COLO668 (cell line): ENCODE results near the gene ZG16.
"Not testable (repeated sequence)": the region's sequence is repeated elsewhere in the genome, so short reads cannot be mapped to it uniquely, and the experiment has no call there.

Experiments
- DNase-seq: peaks from one replicate; lab custom pipeline; 2025; ENCODE audit not compliant: unreplicated experiment; lab: John Stamatoyannopoulos, UW

Gene ZG16

GRCh38 chr16:29747947-29748759 lies 29.9 kb upstream of the ZG16 start:
- DNase-seq, result no peak

- DNase-seq, result not testable (repeated sequence)
These were observed 29.3 kb upstream of the ZG16 start for GRCh38 chr16:29748760-29749149.

GRCh38 chr16:29753516-29753915 lies 24.5 kb upstream of the ZG16 start:
- no peak for DNase-seq

GRCh38 chr16:29756654-29757053 lies 21.4 kb upstream of the ZG16 start:
- no peak for DNase-seq

GRCh38 chr16:29757086-29757485 lies 21.0 kb upstream of the ZG16 start:
- not testable (repeated sequence) for DNase-seq

- no peak for DNase-seq
These were observed 20.0 kb upstream of the ZG16 start for GRCh38 chr16:29757950-29758466.

GRCh38 chr16:29760567-29761279 lies 17.3 kb upstream of the ZG16 start:
- peak; percentile 52 for DNase-seq

- not testable (repeated sequence) for DNase-seq
These were observed 16.8 kb upstream of the ZG16 start for GRCh38 chr16:29761280-29761651.

GRCh38 chr16:29761882-29762281 lies 16.2 kb upstream of the ZG16 start:
- no peak for DNase-seq

- DNase-seq, result no peak
These were observed 14.7 kb upstream of the ZG16 start for GRCh38 chr16:29763326-29763725.

- DNase-seq, result peak; percentile 90
These were observed 12.7 kb upstream of the ZG16 start for GRCh38 chr16:29765167-29766032.

- no peak for DNase-seq
These were observed 11.5 kb upstream of the ZG16 start for GRCh38 chr16:29766571-29766970.

GRCh38 chr16:29767062-29767461 lies 11.0 kb upstream of the ZG16 start:
- DNase-seq, result no peak

GRCh38 chr16:29769507-29769906 lies 8.5 kb upstream of the ZG16 start:
- no peak for DNase-seq

GRCh38 chr16:29770250-29770929 lies 7.7 kb upstream of the ZG16 start:
- DNase-seq, result peak; percentile 22

- not testable (repeated sequence) for DNase-seq
These were observed 5.7 kb upstream of the ZG16 start for GRCh38 chr16:29772330-29772729.

GRCh38 chr16:29774730-29775129 lies 3.3 kb upstream of the ZG16 start:
- no peak for DNase-seq

- DNase-seq, result peak; percentile 5
These were observed 2.2 kb upstream of the ZG16 start for GRCh38 chr16:29775742-29776408.

GRCh38 chr16:29779474-29779873 lies 1.4 kb downstream of the ZG16 start:
- no peak for DNase-seq
